Measurements from ENCODE around the gene SMARCAD1. TPM values are rescaled to one million over a fixed set of nuclear protein-coding genes. Genes with fewer than 3 reads are reported as not detected.

The SMARCAD1 gene
- total RNA-seq, 1 experiment from 2014 or later, result 18.7 TPM

Other genes starting within 250 kb of the SMARCAD1 start
- gene HPGDS, start 135.0 kb downstream of the SMARCAD1 start, total RNA-seq (2014; rRNA removed; shearing (Covaris generic)), result not detected in 2 replicates
- gene PDLIM5, start 244.1 kb downstream of the SMARCAD1 start, total RNA-seq (2014; rRNA removed; shearing (Covaris generic)), result 49.8 and 54.3 TPM in 2 replicates